NCI-H2196 (cell line): ENCODE data around the gene RAPH1.

ENCODE experiments used
- DNase-seq: peaks from one replicate; lab custom pipeline; 2025; ENCODE audit not compliant: unreplicated experiment; lab: John Stamatoyannopoulos, UW

Gene RAPH1, protein sequence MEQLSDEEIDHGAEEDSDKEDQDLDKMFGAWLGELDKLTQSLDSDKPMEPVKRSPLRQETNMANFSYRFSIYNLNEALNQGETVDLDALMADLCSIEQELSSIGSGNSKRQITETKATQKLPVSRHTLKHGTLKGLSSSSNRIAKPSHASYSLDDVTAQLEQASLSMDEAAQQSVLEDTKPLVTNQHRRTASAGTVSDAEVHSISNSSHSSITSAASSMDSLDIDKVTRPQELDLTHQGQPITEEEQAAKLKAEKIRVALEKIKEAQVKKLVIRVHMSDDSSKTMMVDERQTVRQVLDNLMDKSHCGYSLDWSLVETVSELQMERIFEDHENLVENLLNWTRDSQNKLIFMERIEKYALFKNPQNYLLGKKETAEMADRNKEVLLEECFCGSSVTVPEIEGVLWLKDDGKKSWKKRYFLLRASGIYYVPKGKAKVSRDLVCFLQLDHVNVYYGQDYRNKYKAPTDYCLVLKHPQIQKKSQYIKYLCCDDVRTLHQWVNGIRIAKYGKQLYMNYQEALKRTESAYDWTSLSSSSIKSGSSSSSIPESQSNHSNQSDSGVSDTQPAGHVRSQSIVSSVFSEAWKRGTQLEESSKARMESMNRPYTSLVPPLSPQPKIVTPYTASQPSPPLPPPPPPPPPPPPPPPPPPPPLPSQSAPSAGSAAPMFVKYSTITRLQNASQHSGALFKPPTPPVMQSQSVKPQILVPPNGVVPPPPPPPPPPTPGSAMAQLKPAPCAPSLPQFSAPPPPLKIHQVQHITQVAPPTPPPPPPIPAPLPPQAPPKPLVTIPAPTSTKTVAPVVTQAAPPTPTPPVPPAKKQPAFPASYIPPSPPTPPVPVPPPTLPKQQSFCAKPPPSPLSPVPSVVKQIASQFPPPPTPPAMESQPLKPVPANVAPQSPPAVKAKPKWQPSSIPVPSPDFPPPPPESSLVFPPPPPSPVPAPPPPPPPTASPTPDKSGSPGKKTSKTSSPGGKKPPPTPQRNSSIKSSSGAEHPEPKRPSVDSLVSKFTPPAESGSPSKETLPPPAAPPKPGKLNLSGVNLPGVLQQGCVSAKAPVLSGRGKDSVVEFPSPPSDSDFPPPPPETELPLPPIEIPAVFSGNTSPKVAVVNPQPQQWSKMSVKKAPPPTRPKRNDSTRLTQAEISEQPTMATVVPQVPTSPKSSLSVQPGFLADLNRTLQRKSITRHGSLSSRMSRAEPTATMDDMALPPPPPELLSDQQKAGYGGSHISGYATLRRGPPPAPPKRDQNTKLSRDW

GRCh38 chr2:203535078-203535783 lies at the start of gene RAPH1:
TSS of gene RAPH1 (minus strand) at chr2:203535301. CDS start at chr2:203495353, 39,948 bp downstream.
- peak; percentile 84 for DNase-seq

GRCh38 chr2:203584784-203585183 lies 49.7 kb upstream of the RAPH1 start:
- DNase-seq = no peak

- no peak for DNase-seq
Observed at GRCh38 chr2:203583701-203584100, 48.6 kb upstream of the RAPH1 start.

GRCh38 chr2:203583084-203583695 lies 48.1 kb upstream of the RAPH1 start:
- no peak for DNase-seq

- DNase-seq = peak; percentile 13
Observed at GRCh38 chr2:203582468-203582867, 47.4 kb upstream of the RAPH1 start.

DNA sequence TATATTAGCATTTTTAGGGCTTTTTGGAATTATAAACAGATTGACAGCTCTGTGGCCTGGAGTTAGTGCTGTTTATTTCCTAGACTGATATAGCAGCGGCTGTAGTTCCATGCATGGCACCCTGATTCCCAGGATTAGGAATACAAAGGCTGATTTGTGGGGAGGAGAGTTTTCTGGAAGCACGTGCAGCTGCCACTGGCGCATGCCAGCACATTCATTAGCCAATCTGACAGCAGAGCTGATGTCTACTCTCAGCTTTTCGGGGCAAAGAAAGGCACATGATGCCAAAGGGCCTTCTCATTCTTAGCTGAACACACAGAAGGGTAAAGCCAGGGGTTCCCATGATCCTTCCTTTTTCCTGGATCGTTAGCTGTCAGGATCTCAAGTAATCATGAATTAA lies 45.7 kb upstream of the RAPH1 start:
- DNase-seq = no peak

DNA sequence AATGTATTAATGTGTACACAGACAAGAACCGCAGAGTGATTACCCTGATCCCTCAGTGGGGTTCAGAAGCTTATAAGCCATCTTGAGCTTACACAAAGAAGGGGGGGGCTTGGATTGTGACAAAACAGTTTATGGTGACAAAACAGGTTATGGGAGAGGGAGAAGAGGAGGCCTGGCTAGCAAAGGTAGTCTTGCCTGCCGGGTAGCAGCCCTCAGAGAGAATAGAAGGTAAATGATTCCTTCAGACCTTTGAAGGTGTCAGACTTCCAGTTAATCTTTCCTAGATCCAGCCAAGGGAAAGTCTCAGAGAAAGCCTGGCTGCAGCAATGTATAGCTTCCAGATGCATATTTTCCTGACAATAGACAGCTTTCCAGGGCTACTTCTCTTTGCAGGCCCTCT lies 44.6 kb upstream of the RAPH1 start:
- DNase-seq = no peak

- DNase-seq = peak; percentile 84
Observed at GRCh38 chr2:203578759-203579643, 43.9 kb upstream of the RAPH1 start.

DNA sequence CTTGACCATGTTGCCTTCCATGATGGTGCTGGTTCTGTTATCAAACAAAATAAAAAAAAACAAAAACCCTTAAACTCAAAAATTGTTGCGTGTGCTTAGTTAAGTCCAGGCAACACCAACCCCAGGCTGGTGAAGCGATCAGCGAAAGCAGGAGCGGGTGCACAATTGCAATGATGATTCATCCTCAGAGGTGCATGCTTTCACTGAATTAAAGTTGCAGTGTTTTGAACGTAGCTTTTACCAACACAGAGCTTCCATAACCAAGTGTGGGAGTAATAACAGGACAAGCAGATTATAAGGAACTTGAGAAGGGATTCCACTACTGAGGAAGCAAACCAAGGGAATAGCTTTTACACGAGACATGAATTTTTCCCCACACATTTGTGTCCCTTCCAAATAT lies 39.7 kb upstream of the RAPH1 start:
- no peak for DNase-seq

DNA sequence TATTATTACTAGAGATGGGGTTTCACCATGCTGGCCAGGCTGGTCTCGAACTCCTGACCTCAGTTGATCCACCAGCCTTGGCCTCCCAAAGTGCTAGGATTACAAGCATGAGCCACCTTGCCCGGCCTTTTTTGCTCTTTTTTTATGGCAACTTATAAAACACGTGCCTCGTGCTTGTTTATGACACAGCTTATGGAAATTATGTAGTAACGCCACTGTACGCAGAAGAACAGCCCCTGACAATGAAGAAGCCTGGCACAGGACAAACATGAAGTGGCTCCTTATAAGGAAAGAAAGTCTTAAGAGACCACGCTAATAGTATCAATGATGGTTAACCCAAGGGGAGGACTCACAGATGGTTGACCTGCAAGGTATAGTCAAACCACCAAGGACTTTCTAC lies 37.2 kb upstream of the RAPH1 start:
- no peak for DNase-seq

- no peak for DNase-seq
Observed at GRCh38 chr2:203569677-203570316, 34.7 kb upstream of the RAPH1 start.

- DNase-seq = no peak
Observed at GRCh38 chr2:203567691-203568090, 32.6 kb upstream of the RAPH1 start.

DNA sequence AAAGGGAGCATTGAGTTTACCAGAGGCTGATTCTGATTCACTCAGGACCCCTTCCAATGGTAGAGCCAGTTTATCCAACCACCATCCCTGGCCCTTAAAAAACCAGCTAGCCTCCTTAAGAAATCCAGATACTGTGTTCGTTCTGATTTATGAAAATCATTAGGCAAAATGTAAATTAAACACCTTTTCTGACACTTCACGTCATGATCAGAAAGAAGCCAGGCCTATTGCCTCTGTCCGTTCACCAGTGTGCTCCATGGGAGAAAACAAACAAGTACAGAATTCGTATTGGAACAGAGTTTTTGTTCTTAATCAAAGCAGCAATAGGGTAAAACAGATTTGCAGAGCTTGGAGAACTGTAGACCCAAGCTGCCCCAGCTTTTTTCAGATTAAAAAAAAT lies 31.1 kb upstream of the RAPH1 start:
- no peak for DNase-seq

DNA sequence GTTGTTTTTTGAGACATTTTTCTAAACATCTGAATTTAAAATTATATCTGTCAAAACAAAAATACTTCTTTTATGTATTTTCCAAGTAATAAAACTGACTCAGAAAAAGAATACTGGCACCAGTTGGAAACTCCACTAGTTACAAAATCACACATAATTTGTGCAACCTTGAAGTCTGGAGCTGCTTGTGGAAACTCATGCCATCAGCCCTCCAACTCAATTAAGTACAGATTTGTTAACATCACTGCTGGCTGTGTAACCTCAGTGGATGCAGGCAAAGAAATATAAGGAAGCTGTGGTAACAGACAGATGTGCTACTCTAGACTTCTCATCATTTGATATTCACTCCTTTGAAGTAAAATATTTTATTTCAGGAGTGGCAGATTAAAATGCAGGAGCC lies 30.0 kb upstream of the RAPH1 start:
- no peak for DNase-seq

DNA sequence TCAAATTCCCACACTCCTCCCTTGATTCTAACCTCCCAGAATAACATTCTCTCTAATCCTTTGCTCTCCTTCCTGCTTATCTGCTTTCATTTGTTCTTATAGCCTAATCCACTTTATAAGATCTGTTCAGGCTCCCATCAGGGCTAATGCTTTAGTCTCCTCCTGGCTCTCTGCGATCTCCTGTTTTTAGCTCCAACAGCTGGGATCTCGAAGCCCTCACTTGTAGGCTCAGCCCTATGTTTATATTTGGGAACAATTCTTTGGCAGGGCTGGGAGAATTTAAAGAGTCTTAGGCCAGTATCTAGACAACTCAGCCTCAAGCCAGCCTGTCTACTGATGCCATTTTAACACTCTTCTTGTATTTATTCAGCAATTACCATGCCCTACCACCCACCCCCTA lies 27.2 kb upstream of the RAPH1 start:
- DNase-seq = no peak

- DNase-seq = no peak
Observed at GRCh38 chr2:203559641-203560040, 24.5 kb upstream of the RAPH1 start.

DNA sequence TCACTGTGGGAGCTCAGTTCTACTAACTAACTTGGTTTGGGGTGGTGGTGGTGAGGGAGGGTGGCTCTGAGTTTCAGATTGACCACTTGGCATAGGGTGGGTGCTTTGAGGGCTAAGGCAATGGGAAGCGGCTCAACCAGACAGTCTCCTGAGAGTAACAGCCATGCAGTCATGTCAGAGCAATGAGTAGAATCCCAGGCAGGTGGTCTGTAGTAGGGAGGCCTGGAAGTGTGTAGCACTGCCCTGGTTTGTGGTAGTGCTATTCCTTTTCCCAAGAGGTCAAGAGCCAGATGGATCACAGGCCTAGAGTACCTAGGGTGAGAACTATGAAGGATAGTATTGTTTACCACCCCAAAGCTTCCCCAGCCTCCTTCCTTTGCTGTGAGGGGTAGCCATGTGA lies 18.7 kb upstream of the RAPH1 start:
- DNase-seq = no peak

- no peak for DNase-seq
Observed at GRCh38 chr2:203551778-203552177, 16.7 kb upstream of the RAPH1 start.

DNA sequence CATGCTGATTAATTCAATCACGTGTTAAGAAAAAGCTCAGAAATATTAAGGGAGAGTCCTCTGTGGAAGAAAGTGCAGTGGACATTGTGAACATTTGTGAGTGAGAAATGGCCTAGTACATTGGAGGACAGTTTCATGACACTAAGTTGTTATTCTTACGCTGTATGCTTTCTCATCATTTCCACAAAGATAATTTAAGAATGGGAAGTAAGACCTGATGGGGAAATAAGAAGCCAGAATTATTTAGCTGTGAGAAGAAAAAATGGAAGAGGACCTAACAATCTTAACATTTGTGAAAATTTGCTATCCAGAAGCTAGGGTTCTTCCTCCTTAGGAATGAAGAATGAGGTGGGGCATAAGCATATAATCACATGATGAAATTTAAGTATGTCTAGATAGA lies 15.2 kb upstream of the RAPH1 start:
- DNase-seq = no peak
